ENCODE measurements around the gene WFDC1.

Gene WFDC1

GRCh38 chr16:84275585-84276151 is 19.0 kb upstream of the WFDC1 start:
- Histone ChIP-seq H3K9me3 (ENCODE audit: control insufficient read depth, insufficient read depth, low read length) (no peaks in the 10 kb centered on the region), H3K27me3 (ENCODE audit: control insufficient read depth, insufficient read depth, low read length) (peaks cover 4% of the 10 kb centered on the region), H3K9ac (ENCODE audit: low read depth, low read length) (no peak overlapping the region), H3K36me3 (ENCODE audit: control insufficient read depth, insufficient read depth, low read length) (no peaks in the 10 kb centered on the region), H3K4me3 (ENCODE audit: low read depth, low read length) (no peak overlapping the region), H3K4me1 (ENCODE audit: control insufficient read depth, insufficient read depth, low read length) (peaks cover 8% of the 10 kb centered on the region)

GRCh38 chr16:84277244-84277823 is 17.3 kb upstream of the WFDC1 start:
- H3K27me3 ChIP-seq (ENCODE audit: control insufficient read depth, insufficient read depth, low read length) = peaks cover 4% of the 10 kb centered on the region
- peaks cover 8% of the 10 kb centered on the region for H3K4me1 ChIP-seq (ENCODE audit: control insufficient read depth, insufficient read depth, low read length)
- no peaks in the 10 kb centered on the region for H3K36me3 ChIP-seq (ENCODE audit: control insufficient read depth, insufficient read depth, low read length)
- no peak overlapping the region for H3K9ac ChIP-seq (ENCODE audit: low read depth, low read length)
- H3K4me3 ChIP-seq (ENCODE audit: low read depth, low read length) = no peak overlapping the region
- H3K9me3 ChIP-seq (ENCODE audit: control insufficient read depth, insufficient read depth, low read length) = no peaks in the 10 kb centered on the region

- Histone ChIP-seq H3K36me3 (ENCODE audit: control insufficient read depth, insufficient read depth, low read length) (no peaks in the 10 kb centered on the region), H3K9ac (ENCODE audit: low read depth, low read length) (no peak overlapping the region), H3K4me3 (ENCODE audit: low read depth, low read length) (no peak overlapping the region), H3K4me1 (ENCODE audit: control insufficient read depth, insufficient read depth, low read length) (peaks cover 11% of the 10 kb centered on the region), H3K27me3 (ENCODE audit: control insufficient read depth, insufficient read depth, low read length) (no peaks in the 10 kb centered on the region), H3K9me3 (ENCODE audit: control insufficient read depth, insufficient read depth, low read length) (no peaks in the 10 kb centered on the region)
Observed at GRCh38 chr16:84278333-84278732, 16.3 kb upstream of the WFDC1 start.

GRCh38 chr16:84278968-84279367 is 15.7 kb upstream of the WFDC1 start:
- Histone ChIP-seq H3K9ac (ENCODE audit: low read depth, low read length) (no peak overlapping the region), H3K4me3 (ENCODE audit: low read depth, low read length) (no peak overlapping the region), H3K27me3 (ENCODE audit: control insufficient read depth, insufficient read depth, low read length) (no peaks in the 10 kb centered on the region), H3K9me3 (ENCODE audit: control insufficient read depth, insufficient read depth, low read length) (no peaks in the 10 kb centered on the region), H3K4me1 (ENCODE audit: control insufficient read depth, insufficient read depth, low read length) (peaks cover 18% of the 10 kb centered on the region), H3K36me3 (ENCODE audit: control insufficient read depth, insufficient read depth, low read length) (no peaks in the 10 kb centered on the region)

- Histone ChIP-seq H3K4me3 (ENCODE audit: low read depth, low read length) (no peak overlapping the region), H3K36me3 (ENCODE audit: control insufficient read depth, insufficient read depth, low read length) (no peaks in the 10 kb centered on the region), H3K4me1 (ENCODE audit: control insufficient read depth, insufficient read depth, low read length) (peaks cover 24% of the 10 kb centered on the region), H3K9me3 (ENCODE audit: control insufficient read depth, insufficient read depth, low read length) (no peaks in the 10 kb centered on the region), H3K27me3 (ENCODE audit: control insufficient read depth, insufficient read depth, low read length) (no peaks in the 10 kb centered on the region), H3K9ac (ENCODE audit: low read depth, low read length) (no peak overlapping the region)
Observed at GRCh38 chr16:84279881-84280280, 14.8 kb upstream of the WFDC1 start.

- H3K27me3 ChIP-seq (ENCODE audit: control insufficient read depth, insufficient read depth, low read length) = no peaks in the 10 kb centered on the region
- H3K36me3 ChIP-seq (ENCODE audit: control insufficient read depth, insufficient read depth, low read length) = no peaks in the 10 kb centered on the region
- no peak overlapping the region for H3K9ac ChIP-seq (ENCODE audit: low read depth, low read length)
- H3K4me1 ChIP-seq (ENCODE audit: control insufficient read depth, insufficient read depth, low read length) = peaks cover 24% of the 10 kb centered on the region
- no peaks in the 10 kb centered on the region for H3K9me3 ChIP-seq (ENCODE audit: control insufficient read depth, insufficient read depth, low read length)
- no peak overlapping the region for H3K4me3 ChIP-seq (ENCODE audit: low read depth, low read length)
Observed at GRCh38 chr16:84281074-84281473, 13.6 kb upstream of the WFDC1 start.

GRCh38 chr16:84282533-84282932 is 12.1 kb upstream of the WFDC1 start:
- H3K9me3 ChIP-seq (ENCODE audit: control insufficient read depth, insufficient read depth, low read length) = no peaks in the 10 kb centered on the region
- H3K4me3 ChIP-seq (ENCODE audit: low read depth, low read length) = no peak overlapping the region
- no peaks in the 10 kb centered on the region for H3K36me3 ChIP-seq (ENCODE audit: control insufficient read depth, insufficient read depth, low read length)
- no peak overlapping the region for H3K9ac ChIP-seq (ENCODE audit: low read depth, low read length)
- peaks cover 24% of the 10 kb centered on the region for H3K4me1 ChIP-seq (ENCODE audit: control insufficient read depth, insufficient read depth, low read length)
- H3K27me3 ChIP-seq (ENCODE audit: control insufficient read depth, insufficient read depth, low read length) = no peaks in the 10 kb centered on the region

GRCh38 chr16:84283314-84284153 is 11.1 kb upstream of the WFDC1 start:
- Histone ChIP-seq H3K9ac (ENCODE audit: low read depth, low read length) (peak overlapping the region; percentile 47), H3K4me3 (ENCODE audit: low read depth, low read length) (peak overlapping the region; percentile 22), H3K27me3 (ENCODE audit: control insufficient read depth, insufficient read depth, low read length) (no peaks in the 10 kb centered on the region), H3K9me3 (ENCODE audit: control insufficient read depth, insufficient read depth, low read length) (no peaks in the 10 kb centered on the region), H3K36me3 (ENCODE audit: control insufficient read depth, insufficient read depth, low read length) (no peaks in the 10 kb centered on the region), H3K4me1 (ENCODE audit: control insufficient read depth, insufficient read depth, low read length) (peaks cover 24% of the 10 kb centered on the region)

- H3K4me3 ChIP-seq (ENCODE audit: low read depth, low read length) = peak overlapping the region; percentile 22
- H3K9ac ChIP-seq (ENCODE audit: low read depth, low read length) = peak overlapping the region; percentile 47
- no peaks in the 10 kb centered on the region for H3K36me3 ChIP-seq (ENCODE audit: control insufficient read depth, insufficient read depth, low read length)
- no peaks in the 10 kb centered on the region for H3K27me3 ChIP-seq (ENCODE audit: control insufficient read depth, insufficient read depth, low read length)
- H3K4me1 ChIP-seq (ENCODE audit: control insufficient read depth, insufficient read depth, low read length) = peaks cover 18% of the 10 kb centered on the region
- no peaks in the 10 kb centered on the region for H3K9me3 ChIP-seq (ENCODE audit: control insufficient read depth, insufficient read depth, low read length)
Observed at GRCh38 chr16:84284154-84284722, 10.4 kb upstream of the WFDC1 start.

GRCh38 chr16:84286578-84287240 is 8.0 kb upstream of the WFDC1 start:
- no peak overlapping the region for H3K9ac ChIP-seq (ENCODE audit: low read depth, low read length)

GRCh38 chr16:84288902-84289301 is 5.8 kb upstream of the WFDC1 start:
- no peaks in the 10 kb centered on the region for H3K9me3 ChIP-seq (ENCODE audit: control insufficient read depth, insufficient read depth, low read length)
- peaks cover 7% of the 10 kb centered on the region for H3K4me1 ChIP-seq (ENCODE audit: control insufficient read depth, insufficient read depth, low read length)
- no peaks in the 10 kb centered on the region for H3K36me3 ChIP-seq (ENCODE audit: control insufficient read depth, insufficient read depth, low read length)
- H3K27me3 ChIP-seq (ENCODE audit: control insufficient read depth, insufficient read depth, low read length) = peaks cover 2% of the 10 kb centered on the region
- no peak overlapping the region for H3K9ac ChIP-seq (ENCODE audit: low read depth, low read length)
- H3K4me3 ChIP-seq (ENCODE audit: low read depth, low read length) = no peak overlapping the region

More at GRCh38 chr16:84286578-84287240, 8.0 kb upstream of the WFDC1 start:
- H3K36me3 ChIP-seq (ENCODE audit: control insufficient read depth, insufficient read depth, low read length) = no peaks in the 10 kb centered on the region
- H3K4me1 ChIP-seq (ENCODE audit: control insufficient read depth, insufficient read depth, low read length) = peaks cover 16% of the 10 kb centered on the region
- H3K9me3 ChIP-seq (ENCODE audit: control insufficient read depth, insufficient read depth, low read length) = no peaks in the 10 kb centered on the region
- no peaks in the 10 kb centered on the region for H3K27me3 ChIP-seq (ENCODE audit: control insufficient read depth, insufficient read depth, low read length)
- no peak overlapping the region for H3K4me3 ChIP-seq (ENCODE audit: low read depth, low read length)

All from iPS-15b (cell line).